GM12872 (cell line): Measurements from ENCODE around the gene MYLK2.

Experiments used
- CTCF ChIP-seq: IDR thresholded peaks from 3 replicates; pipeline ENCODE4 v1.5.1; 2011; ENCODE audit warnings: low read depth, mild to moderate bottlenecking, low read length, moderate library complexity; ENCODE audit not compliant: insufficient read depth

Gene MYLK2

GRCh38 chr20:31819083-31819784, at the start of gene MYLK2:
TSS of gene MYLK2 (plus strand) at chr20:31819356. CDS start at chr20:31819581, 225 bp downstream.
- no peak for TF ChIP-seq CTCF

- no peak for TF ChIP-seq CTCF
These were observed 49.5 kb upstream of the MYLK2 start for GRCh38 chr20:31769681-31770080.

- no peak for TF ChIP-seq CTCF
These were observed 48.9 kb upstream of the MYLK2 start for GRCh38 chr20:31770243-31770642.

- no peak for TF ChIP-seq CTCF
These were observed 44.7 kb upstream of the MYLK2 start for GRCh38 chr20:31774408-31774807.

GRCh38 chr20:31780839-31781238, 38.3 kb upstream of the MYLK2 start:
- TF ChIP-seq CTCF = no peak

- no peak for TF ChIP-seq CTCF
These were observed 37.2 kb upstream of the MYLK2 start for GRCh38 chr20:31781945-31782344.

GRCh38 chr20:31784354-31785044, 34.7 kb upstream of the MYLK2 start:
- no peak for TF ChIP-seq CTCF
